ENCODE measurements around the gene LRRC66.

DNA sequence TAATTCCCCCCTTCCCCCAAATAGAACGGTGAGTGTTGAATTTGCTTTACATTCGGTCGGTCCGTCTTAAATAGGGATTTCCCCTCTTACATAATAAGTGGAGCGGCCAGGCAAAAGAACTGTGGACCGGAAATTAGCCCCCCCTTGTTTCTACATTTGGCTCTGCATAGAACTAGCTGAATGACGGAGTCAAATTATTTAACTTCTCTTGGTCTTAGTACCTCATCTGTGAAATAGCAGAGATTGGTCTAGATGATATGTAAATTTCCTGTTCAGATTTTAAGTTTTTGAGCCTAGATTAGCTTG lies 32.3 kb upstream of the LRRC66 start:
- TF ChIP-seq, protein P1, sequence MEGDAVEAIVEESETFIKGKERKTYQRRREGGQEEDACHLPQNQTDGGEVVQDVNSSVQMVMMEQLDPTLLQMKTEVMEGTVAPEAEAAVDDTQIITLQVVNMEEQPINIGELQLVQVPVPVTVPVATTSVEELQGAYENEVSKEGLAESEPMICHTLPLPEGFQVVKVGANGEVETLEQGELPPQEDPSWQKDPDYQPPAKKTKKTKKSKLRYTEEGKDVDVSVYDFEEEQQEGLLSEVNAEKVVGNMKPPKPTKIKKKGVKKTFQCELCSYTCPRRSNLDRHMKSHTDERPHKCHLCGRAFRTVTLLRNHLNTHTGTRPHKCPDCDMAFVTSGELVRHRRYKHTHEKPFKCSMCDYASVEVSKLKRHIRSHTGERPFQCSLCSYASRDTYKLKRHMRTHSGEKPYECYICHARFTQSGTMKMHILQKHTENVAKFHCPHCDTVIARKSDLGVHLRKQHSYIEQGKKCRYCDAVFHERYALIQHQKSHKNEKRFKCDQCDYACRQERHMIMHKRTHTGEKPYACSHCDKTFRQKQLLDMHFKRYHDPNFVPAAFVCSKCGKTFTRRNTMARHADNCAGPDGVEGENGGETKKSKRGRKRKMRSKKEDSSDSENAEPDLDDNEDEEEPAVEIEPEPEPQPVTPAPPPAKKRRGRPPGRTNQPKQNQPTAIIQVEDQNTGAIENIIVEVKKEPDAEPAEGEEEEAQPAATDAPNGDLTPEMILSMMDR (IDR thresholded peaks at IDR 0.05), result no peak
- no peak for TF ChIP-seq POLR2A (IDR thresholded peaks at IDR 0.05)

Data from thyroid gland (tissue), 4 donors.